GM12864 (cell line): ENCODE data around the gene INPP4A.

Experiments used
- DNase-seq: peaks from one replicate; pipeline ENCODE4 v3.0.0-alpha.2; 2011; ENCODE audit warnings: low read depth
- H3K4me3 ChIP-seq: 2 replicates; pipeline ENCODE4 v1.5.1; 2011; ENCODE audit warnings: mild to moderate bottlenecking, low read depth, low read length, control low read depth
- TF ChIP-seq, protein P1 (sequence below): IDR thresholded peaks from 2 replicates; pipeline ENCODE4 v1.5.1; 2011; ENCODE audit warnings: low read depth, mild to moderate bottlenecking, moderate library complexity, low read length, control low read depth, inconsistent platforms; ENCODE audit errors: missing control alignments

INPP4A gene

DNA sequence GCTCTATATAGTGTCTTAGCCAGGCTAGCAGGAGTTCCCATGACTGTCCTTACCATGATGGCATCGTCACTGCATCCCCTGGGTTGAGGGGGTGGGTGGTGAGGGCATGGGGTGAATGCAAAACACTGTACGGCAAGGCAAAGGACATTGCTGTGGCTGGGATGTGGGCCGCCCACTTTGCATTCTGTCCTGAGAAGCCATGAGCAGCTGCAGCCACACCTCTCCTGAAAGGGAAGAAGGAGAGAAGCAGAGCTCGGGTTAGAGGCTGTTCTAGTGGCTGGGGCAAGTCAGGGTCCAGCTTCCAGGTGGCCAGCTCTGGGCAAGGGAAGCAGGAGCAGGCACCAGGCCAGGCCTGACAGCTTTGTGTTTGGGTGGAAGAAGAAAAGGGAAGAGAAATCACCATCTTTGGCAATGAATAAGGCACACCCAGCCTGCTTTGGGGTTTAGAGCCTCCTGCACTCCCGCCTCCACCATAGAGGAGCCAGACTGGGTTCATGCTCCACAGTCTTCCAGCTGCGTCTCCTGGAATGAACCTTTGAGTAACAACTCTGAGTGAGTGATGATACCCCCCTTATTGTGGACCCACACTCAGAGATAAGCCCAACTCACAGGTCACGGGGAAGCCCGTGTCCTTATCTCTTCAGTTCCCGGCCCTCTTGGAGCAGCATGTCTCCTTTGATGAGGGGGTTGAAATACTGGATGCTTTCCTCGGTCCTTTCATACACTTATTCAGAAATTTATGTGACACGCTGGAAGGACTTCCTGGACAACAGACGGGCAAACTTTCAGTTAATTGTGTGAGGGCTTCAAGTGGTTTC, 63.4 kb downstream of the INPP4A start:
- TF ChIP-seq, protein P1, sequence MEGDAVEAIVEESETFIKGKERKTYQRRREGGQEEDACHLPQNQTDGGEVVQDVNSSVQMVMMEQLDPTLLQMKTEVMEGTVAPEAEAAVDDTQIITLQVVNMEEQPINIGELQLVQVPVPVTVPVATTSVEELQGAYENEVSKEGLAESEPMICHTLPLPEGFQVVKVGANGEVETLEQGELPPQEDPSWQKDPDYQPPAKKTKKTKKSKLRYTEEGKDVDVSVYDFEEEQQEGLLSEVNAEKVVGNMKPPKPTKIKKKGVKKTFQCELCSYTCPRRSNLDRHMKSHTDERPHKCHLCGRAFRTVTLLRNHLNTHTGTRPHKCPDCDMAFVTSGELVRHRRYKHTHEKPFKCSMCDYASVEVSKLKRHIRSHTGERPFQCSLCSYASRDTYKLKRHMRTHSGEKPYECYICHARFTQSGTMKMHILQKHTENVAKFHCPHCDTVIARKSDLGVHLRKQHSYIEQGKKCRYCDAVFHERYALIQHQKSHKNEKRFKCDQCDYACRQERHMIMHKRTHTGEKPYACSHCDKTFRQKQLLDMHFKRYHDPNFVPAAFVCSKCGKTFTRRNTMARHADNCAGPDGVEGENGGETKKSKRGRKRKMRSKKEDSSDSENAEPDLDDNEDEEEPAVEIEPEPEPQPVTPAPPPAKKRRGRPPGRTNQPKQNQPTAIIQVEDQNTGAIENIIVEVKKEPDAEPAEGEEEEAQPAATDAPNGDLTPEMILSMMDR = no peak
- DNase-seq = no peak
- H3K4me3 ChIP-seq = no peak overlapping the region

DNA sequence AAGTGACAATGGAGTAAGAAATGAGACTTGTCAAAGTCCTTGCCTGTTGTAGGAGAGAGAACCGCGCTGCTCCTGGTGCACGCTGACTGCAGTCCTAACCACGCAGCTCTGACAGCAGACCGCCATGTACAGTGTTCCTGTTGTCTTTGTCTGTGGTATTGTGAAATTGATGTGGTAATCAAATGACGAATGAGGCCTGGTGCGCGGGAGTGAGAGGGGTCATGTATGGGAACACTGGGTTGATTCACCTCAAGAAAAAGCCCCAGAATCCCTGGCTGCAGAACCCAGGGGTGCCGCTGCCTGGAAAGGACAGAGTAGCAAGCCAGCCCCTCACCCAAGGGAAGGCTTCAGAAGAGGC, 64.0 kb downstream of the INPP4A start:
- DNase-seq = no peak
- TF ChIP-seq, protein P1 = no peak

DNA sequence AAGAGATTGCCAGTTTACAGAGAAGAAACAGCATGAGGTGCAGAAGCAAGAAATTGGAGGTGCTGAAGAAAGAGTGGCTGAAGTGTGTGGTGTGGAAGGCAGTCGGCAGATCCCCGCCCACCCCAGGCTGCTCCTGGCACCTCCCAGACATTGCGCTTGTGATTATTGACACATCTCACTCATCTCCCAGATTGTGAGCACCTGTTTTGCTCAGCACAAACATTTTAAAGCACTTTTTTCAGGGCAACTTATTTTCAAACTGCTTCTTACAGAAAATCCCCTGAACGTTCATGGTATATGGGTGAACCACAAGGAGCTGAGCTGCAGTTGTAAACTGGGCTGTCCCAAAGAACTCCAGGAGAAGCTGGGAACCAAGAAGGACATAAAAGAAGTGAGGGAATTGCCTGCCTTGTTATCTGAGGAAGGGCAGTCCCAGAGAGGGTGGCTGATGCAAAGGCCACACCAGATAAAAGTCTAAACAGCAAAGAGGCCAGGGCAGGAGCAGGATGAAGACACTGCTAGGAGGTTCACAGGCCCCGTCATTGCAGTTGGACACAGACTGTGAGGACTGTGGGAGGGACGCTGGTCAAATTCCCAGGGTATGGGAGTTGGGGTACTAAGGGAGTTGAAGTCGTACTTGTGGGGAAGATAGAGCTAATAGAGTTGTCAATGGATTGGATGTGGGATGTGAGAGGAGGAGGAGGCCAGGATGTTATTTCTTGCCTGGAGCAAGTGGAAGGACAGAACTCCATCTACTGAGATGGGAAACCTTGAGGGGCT, 65.1 kb downstream of the INPP4A start:
- no peak overlapping the region for H3K4me3 ChIP-seq
- TF ChIP-seq, protein P1 = no peak
- no peak for DNase-seq

More for the DNA sequence above, 64.0 kb downstream of the INPP4A start:
- H3K4me3 ChIP-seq = no peak overlapping the region

DNA sequence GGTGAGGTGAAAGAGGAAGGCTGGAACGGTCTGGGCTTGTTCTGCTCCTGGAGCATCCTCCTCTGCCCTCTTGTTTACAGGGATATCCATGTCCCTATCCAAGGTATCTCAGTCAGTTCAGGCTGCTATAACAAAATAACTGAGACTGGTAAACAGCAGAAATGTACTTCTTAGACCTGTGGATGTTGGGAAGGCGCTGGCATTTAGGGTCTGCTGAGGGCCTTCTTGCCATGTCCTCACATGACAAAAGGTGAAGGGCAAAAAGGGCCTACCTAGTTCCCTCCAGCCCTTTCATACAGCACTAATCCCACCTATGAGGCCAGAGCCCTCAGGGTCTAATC, 65.6 kb downstream of the INPP4A start:
- H3K4me3 ChIP-seq = no peak overlapping the region
- TF ChIP-seq, protein P1 = no peak
- DNase-seq = no peak

DNA sequence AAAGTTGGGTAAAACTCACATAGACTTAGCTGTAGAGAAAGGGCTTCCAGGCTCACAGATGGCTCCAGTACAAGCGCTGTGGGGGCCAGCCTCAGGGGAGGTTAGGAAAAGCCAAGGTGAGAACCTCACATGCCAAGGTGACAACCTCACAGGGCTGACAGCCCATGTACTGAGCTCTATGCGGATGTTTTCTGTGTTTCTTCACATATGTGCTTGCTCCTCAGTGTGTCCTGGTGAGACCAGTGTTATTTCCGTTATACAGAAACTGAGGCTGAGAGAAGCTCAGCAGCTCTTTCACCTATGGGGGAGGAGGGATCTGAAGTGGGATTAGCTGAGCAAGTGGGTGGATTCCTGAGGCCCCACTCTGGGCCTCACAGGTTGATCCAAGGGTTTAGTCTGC, 67.3 kb downstream of the INPP4A start:
- TF ChIP-seq, protein P1 = no peak
- no peak overlapping the region for H3K4me3 ChIP-seq
- no peak for DNase-seq

DNA sequence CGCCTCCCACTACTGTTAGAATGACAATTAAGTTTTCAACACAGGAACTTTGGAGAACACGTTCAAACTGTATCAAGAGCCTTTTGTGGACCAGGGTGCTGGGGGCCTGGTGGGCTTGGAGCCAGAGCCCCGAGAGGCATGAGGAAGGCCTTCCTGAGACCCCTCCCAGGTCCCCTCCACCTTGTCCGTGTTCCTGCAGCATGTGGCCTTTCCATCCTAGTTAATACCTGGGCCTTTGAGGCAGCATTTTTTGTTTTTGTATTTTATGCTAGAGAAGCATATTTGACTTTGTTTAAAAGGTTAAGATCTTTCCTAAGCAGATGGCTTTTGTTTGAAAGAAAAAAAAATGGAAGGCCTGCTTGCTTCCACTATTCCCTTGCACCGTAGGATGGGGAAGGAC, 68.0 kb downstream of the INPP4A start:
- TF ChIP-seq, protein P1 = no peak
- DNase-seq = no peak
- no peak overlapping the region for H3K4me3 ChIP-seq
